Vagina (tissue), 2 donors: ENCODE results near the gene GYPE.

Experiments used
- POLR2A ChIP-seq, 2 donors: fragments of 450-650 bp; IDR thresholded peaks; one replicate each; pipeline ENCODE4 v1.6.1; 2017; ENCODE audit warnings: antibody characterized with exemption in 2 of 2, mild to moderate bottlenecking in 2 of 2, moderate library complexity in 2 of 2
- POLR2AphosphoS5 ChIP-seq, 2 donors: sonication (generic); formaldehyde crosslinking; IDR thresholded peaks; one replicate each; pipeline ENCODE4 v1.9.0; 2017; ENCODE audit warnings: antibody characterized with exemption in 2 of 2, mild to moderate bottlenecking in 2 of 2, low read depth in 1 of 2; ENCODE audit not compliant: insufficient read depth in 1 of 2
- TF ChIP-seq, protein P1 (sequence below), 3 experiments: fragments of 450-650 bp in 2 of 3; fragments of 200-600 bp in 1 of 3; sonication (generic) in 1 of 3; IDR thresholded peaks; one replicate each; pipeline ENCODE4 v1.5.1; 2017 to 2019; ENCODE audit warnings: antibody characterized with exemption in 3 of 3, mild to moderate bottlenecking in 2 of 3, moderate library complexity in 2 of 3

DNA sequence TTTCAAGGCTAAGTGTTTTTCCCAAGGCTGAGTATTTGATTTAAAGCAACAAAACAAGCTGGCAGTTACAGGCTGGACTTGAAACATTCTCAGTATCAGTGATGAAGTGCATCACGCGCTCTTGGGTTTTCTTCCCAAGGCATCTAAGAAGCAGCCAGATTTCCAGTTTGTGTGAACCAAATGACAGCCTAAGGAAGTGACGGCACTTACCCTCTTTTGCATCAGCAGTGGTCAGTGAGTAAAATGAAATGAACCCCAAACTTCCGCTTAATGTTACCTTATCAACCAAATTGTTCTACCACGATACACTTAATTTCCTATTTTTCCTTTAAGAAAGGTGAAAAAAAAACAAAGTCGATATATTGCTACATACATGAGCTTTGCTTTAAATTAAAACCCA is 15.8 kb upstream of the GYPE start:
- TF ChIP-seq, protein P1, sequence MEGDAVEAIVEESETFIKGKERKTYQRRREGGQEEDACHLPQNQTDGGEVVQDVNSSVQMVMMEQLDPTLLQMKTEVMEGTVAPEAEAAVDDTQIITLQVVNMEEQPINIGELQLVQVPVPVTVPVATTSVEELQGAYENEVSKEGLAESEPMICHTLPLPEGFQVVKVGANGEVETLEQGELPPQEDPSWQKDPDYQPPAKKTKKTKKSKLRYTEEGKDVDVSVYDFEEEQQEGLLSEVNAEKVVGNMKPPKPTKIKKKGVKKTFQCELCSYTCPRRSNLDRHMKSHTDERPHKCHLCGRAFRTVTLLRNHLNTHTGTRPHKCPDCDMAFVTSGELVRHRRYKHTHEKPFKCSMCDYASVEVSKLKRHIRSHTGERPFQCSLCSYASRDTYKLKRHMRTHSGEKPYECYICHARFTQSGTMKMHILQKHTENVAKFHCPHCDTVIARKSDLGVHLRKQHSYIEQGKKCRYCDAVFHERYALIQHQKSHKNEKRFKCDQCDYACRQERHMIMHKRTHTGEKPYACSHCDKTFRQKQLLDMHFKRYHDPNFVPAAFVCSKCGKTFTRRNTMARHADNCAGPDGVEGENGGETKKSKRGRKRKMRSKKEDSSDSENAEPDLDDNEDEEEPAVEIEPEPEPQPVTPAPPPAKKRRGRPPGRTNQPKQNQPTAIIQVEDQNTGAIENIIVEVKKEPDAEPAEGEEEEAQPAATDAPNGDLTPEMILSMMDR (IDR thresholded peaks at IDR 0.05) = no peak
- TF ChIP-seq POLR2A (IDR thresholded peaks at IDR 0.05) = no peak
- TF ChIP-seq POLR2AphosphoS5 (IDR thresholded peaks at IDR 0.05; ENCODE audit: insufficient read depth in 1 of 2, low read depth in 1 of 2) = no peak
